Stimulated activated CD8-positive, alpha-beta memory T cell treated with anti-CD3 and anti-CD28 coated beads, Interleukin-15, amount 100 ng/mL, for 48 hours (primary cell): ENCODE measurements around the gene LILRB5.
"Not testable (repeated sequence)": the region's sequence is repeated elsewhere in the genome, so short reads cannot be mapped to it uniquely, and the experiment has no call there.

Experiments
- DNase-seq, 2 donors: peaks; one replicate each; pipeline ENCODE4 v3.0.0-alpha.2; 2020; ENCODE audit warnings: low read depth in 2 of 2

LILRB5 gene

GRCh38 chr19:54214217-54214616, 42.9 kb downstream of the LILRB5 start:
- not testable (repeated sequence) for DNase-seq

- no peak for DNase-seq
These were observed 45.8 kb downstream of the LILRB5 start for GRCh38 chr19:54211235-54211634.

- DNase-seq, result no peak
These were observed 47.1 kb downstream of the LILRB5 start for GRCh38 chr19:54209811-54210494.

- DNase-seq, result no peak
These were observed 47.8 kb downstream of the LILRB5 start for GRCh38 chr19:54209058-54209810.

GRCh38 chr19:54208784-54209057, 48.4 kb downstream of the LILRB5 start:
- no peak for DNase-seq

GRCh38 chr19:54207983-54208783, 48.9 kb downstream of the LILRB5 start:
- DNase-seq, result no peak

GRCh38 chr19:54207676-54207982, 49.4 kb downstream of the LILRB5 start:
- no peak for DNase-seq

- DNase-seq, result not testable (repeated sequence)
These were observed 49.9 kb downstream of the LILRB5 start for GRCh38 chr19:54207193-54207592.

- no peak for DNase-seq
These were observed 50.3 kb downstream of the LILRB5 start for GRCh38 chr19:54206831-54207177.

- DNase-seq, result no peak
These were observed 50.8 kb downstream of the LILRB5 start for GRCh38 chr19:54206030-54206830.

GRCh38 chr19:54204767-54205468, 52.2 kb downstream of the LILRB5 start:
- DNase-seq, result no peak

GRCh38 chr19:54203151-54203611, 53.9 kb downstream of the LILRB5 start:
- DNase-seq, result no peak

- DNase-seq, result no peak
These were observed 55.1 kb downstream of the LILRB5 start for GRCh38 chr19:54201980-54202379.

GRCh38 chr19:54201172-54201701, 55.8 kb downstream of the LILRB5 start:
- DNase-seq, result no peak
